ENCODE results near the gene TNXB. TPM values are rescaled to one million over a fixed set of nuclear protein-coding genes. Genes with fewer than 3 reads are reported as not detected.
"Not testable (repeated sequence)": the region's sequence is repeated elsewhere in the genome, so short reads cannot be mapped to it uniquely, and the experiment has no call there.

The TNXB gene
- total RNA-seq, 4 donors from 2014 or later: 10.5 to 102 (median 31.0) TPM

DNA sequence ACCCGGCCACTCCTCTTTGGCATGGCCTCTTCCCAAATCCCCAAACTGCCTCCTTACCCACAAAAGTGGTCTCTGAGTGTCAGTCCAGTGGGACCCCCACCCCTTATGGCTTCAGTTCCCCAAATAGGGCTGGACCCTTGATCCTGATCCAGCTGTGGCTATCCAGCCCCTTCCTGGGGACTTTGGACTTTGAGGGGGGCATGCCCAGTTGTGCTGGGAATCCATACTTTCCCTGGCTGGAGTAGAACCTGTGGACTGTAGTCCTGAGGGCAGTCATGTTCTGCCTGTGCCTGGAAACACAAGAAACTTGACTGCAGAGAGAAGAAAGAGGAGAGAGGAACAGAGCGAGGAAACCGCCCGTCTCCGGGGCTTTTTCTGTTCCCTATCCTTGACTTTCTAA, 72.0 kb downstream of the TNXB start:
- H3K27ac ChIP-seq; H3K4me1 ChIP-seq; H3K4me3 ChIP-seq; H3K36me3 ChIP-seq; H3K27me3 ChIP-seq; DNase-seq; intact Hi-C loops (cut with DNase I); H3K9me3 ChIP-seq: not testable (repeated sequence)
- WGBS, 2 donors: 45 to 60% methylated on average over 4 of the region's 5 CpGs

DNA sequence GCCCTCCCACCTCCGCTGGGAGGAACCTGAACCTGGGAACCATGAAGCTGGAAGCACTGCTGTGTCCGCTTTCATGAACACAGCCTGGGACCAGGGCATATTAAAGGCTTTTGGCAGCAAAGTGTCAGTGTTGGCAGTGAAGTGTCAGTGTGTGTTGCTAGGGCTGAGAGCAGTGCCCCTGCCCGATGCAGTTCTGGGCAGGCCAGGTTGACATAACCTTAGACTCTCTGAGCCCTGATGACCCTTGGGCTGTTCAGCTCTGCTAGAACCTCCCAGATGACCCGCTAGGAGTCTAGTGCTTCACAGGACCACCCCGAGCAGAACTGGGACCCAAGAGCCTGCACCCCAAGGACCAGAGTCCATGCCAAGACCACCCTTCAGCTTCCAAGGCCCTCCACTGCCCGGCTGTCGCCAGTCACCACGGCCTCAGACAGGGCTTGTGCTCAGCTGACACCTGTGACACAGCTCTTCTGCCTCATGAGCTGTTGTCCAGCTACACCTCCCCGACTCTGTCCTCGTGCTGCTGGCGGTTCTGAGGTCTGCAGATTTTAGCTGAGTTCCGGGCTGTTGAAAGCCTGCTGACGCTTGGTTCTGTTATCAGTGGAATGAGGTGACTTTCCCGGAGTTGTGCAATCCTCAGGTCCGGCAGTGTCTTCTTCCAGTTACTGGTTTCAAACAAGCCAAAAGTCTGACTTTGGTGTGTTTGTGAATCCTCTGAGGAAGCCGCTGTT, 73.7 kb downstream of the TNXB start:
- H3K4me1 ChIP-seq; DNase-seq; intact Hi-C loops (cut with DNase I); H3K27ac ChIP-seq; H3K36me3 ChIP-seq; H3K27me3 ChIP-seq; H3K4me3 ChIP-seq; H3K9me3 ChIP-seq: not testable (repeated sequence)
- no CpG with 5 or more reads among the region's 16 CpGs for WGBS, 2 donors

DNA sequence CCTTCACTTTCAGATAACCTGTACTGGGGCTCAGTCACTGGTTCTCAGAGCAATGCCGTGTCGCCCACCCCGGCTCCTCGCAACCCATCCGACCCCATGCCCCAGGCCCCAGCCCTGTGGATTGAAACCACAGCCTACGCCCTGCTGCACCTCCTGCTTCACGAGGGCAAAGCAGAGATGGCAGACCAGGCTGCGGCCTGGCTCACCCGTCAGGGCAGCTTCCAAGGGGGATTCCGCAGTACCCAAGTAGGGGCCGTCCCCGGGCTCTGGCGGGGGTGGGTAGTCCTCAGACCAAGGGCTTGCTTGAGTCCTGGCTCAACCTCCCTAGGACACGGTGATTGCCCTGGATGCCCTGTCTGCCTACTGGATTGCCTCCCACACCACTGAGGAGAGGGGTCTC, 79.6 kb downstream of the TNXB start:
- H3K36me3 ChIP-seq; H3K27ac ChIP-seq; intact Hi-C loops (cut with DNase I); H3K4me3 ChIP-seq; H3K4me1 ChIP-seq; H3K9me3 ChIP-seq; H3K27me3 ChIP-seq; DNase-seq: not testable (repeated sequence)
- WGBS, 2 donors: no CpG with 5 or more reads among the region's 14 CpGs

DNA sequence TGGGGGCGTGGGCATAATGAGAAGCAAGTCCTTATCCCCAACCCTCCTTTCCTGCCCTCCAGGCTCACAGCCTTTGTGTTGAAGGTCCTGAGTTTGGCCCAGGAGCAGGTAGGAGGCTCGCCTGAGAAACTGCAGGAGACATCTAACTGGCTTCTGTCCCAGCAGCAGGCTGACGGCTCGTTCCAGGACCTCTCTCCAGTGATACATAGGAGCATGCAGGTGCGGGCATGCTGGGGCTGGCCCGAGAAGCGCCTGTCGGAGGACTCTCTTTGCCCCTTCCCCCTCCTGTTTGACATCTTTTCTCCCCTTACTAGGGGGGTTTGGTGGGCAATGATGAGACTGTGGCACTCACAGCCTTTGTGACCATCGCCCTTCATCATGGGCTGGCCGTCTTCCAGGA, 80.5 kb downstream of the TNXB start:
- H3K4me3 ChIP-seq; DNase-seq; intact Hi-C loops (cut with DNase I); H3K36me3 ChIP-seq; H3K27me3 ChIP-seq; H3K4me1 ChIP-seq; H3K27ac ChIP-seq; H3K9me3 ChIP-seq: not testable (repeated sequence)
- WGBS, 2 donors: 36% methylated on average over 5 of the region's 10 CpGs; no CpG with 5 or more reads in 1 of the 2 donors

DNA sequence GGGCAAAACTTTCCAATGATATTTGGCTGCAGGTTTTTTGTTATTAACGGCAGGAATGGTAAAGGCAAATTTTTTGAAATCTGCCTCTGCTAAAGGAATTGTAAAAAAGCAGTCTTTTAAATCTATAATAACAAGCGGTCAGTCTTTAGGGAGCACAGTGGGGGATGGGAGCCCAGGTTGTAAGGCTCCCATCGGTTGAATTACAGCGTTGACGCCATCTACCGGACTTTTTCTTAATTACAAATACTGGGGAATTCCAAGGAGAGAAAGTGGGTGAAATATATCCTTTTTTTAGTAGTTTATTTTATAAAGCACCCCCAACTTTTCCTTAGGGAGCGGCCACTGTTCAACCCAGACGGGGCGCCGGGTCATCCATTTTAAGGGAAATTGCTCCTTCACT, 87.0 kb downstream of the TNXB start:
- no CpG with 5 or more reads among the region's 10 CpGs for WGBS, 2 donors
- H3K36me3 ChIP-seq; DNase-seq; H3K4me3 ChIP-seq; intact Hi-C loops (cut with DNase I); H3K27ac ChIP-seq; H3K4me1 ChIP-seq; H3K27me3 ChIP-seq; H3K9me3 ChIP-seq: not testable (repeated sequence)

DNA sequence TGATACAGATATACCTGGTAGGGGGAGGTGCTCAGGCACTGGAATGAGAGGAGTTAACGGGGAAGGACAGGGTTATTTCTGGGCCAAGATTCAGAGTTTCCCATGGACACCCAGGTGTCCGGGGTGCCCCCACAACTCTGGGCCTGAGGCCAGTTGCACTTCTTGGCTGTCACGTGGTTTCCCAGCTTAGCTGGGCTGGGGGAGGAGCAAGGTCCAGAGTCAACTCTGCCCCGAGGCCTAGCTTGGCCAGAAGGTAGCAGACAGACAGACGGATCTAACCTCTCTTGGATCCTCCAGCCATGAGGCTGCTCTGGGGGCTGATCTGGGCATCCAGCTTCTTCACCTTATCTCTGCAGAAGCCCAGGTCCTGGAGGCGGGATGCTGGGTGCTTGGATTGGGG, 94.6 kb downstream of the TNXB start, which contains the start of gene C4B:
Gene C4B, plus strand, starts transcription at position 249 of the 400 bp plus-strand sequence. Its CDS starts 51 bp downstream, at position 300.
- H3K4me3 ChIP-seq; H3K27me3 ChIP-seq; H3K36me3 ChIP-seq; H3K27ac ChIP-seq; intact Hi-C loops (cut with DNase I); H3K9me3 ChIP-seq; H3K4me1 ChIP-seq; DNase-seq: not testable (repeated sequence)
- WGBS, 2 donors: no CpG with 5 or more reads among the region's 6 CpGs

DNA sequence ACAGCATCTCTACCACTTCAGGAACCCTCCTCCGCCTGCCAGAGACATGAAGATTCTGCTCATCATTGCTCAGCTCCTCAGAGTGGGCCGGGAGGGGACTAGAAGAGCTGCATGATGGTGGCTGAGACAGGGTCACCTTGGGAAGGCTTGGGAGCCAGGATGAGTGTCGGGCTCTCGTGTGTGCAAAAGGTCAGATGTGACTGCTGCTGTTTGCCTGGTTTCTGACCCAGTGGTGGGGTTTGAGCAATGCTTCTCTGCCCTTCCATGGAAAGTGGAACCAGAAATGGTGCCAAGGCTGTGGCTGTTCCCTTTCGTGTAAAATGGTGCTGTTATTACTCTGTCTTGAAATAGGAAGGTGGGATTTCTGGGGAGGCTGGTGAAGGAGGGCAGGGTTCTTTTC, 95.4 kb downstream of the TNXB start:
- H3K36me3 ChIP-seq; H3K27me3 ChIP-seq; H3K4me1 ChIP-seq; intact Hi-C loops (cut with DNase I); DNase-seq; H3K27ac ChIP-seq; H3K4me3 ChIP-seq; H3K9me3 ChIP-seq: not testable (repeated sequence)
- WGBS, 2 donors: no CpG with 5 or more reads among the region's 5 CpGs

DNA sequence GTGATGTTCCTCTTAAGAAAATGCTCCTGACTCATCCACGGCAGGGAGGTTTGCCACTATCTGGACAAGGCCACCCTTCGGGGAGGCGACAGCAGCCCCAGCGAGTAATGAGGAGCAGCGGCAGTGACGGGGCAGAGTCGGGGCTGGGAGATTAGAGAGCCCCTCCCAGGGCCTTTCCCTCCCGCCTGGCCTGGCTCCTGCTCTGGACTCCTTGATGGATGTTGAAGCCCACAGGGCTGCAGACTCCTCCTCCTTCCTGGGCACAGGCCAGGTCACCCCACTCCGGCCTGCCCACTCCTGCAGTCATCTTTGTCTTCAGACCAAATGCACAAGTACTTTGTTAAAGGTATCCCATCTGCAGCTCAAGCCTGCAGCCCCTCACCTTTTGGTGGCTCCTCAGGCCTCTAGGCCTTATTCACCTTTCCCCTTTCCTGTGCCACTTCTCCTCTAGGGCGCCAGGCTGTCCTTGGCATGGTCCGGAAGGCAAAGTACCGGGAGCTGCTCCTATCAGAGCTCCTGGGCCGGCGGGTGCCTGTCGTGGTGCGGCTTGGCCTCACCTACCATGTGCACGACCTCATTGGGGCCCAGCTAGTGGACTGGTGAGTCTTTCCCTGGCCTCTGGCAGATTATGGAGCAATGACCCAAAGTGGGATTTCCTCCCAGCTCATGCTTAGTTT, 96.1 kb downstream of the TNXB start:
- H3K36me3 ChIP-seq; H3K27me3 ChIP-seq; H3K4me1 ChIP-seq; H3K27ac ChIP-seq; H3K9me3 ChIP-seq; intact Hi-C loops (cut with DNase I); H3K4me3 ChIP-seq; DNase-seq: not testable (repeated sequence)
- 78% methylated on average over 1 of the region's 17 CpGs; no CpG with 5 or more reads in 1 of the 2 donors for WGBS, 2 donors

DNA sequence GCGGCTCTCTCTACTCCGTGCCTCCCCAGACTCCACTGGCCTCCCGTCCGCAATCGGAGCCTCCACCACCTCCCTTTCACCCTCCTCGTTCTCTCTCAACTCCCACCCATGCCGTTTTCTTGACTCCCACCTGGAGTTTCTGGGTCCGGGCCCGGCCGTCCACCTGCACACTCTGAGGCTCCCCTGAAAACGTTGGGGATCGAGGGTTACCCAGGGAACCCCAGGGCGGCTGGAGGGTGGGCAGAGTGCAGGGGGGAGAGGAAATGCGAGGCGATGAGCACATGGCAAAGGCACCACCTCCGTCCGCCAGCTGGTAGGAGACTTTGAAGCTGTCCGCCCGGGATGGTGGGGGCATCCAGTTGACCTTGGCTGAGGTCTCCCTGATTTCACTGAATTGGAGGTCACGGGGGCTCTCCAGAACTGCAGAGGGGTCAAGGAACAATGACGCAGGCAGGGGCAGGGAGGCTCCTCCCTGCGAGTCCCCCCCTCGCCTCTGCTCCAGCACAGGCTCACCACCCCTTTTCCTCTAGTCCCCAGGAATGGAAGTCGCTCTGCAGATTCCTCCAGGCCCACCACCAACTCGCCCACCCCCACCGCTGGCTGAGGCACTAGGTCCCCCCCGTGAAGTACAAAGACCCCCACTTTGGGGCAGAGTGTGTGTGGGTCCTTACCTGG, 98.1 kb downstream of the TNXB start:
- H3K36me3 ChIP-seq; H3K4me1 ChIP-seq; H3K27ac ChIP-seq; H3K27me3 ChIP-seq; intact Hi-C loops (cut with DNase I); H3K9me3 ChIP-seq; H3K4me3 ChIP-seq; DNase-seq: not testable (repeated sequence)
- WGBS, 2 donors: no CpG with 5 or more reads among the region's 27 CpGs

DNA sequence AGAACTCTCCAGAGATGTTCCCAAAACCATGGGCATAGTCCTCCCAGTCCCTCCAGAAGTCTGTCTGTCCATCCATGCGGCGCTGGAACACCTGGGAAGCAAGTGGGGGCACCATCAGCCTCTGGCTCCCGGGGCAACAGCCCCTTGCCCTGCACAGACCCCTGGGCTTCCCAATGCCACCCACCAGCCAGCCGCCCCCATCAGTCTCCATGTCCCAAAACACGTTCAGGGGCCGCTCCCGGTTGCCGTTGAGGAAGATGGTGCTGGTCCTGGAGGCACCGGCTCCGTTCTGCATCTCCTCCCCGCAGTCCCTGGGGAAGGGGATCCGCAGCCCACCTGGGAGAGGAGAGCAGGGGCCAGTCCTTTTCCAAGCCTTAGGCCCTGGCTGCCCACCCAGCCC, 99.6 kb downstream of the TNXB start:
- DNase-seq; H3K9me3 ChIP-seq; H3K27me3 ChIP-seq; H3K27ac ChIP-seq; H3K4me1 ChIP-seq; H3K36me3 ChIP-seq; H3K4me3 ChIP-seq; intact Hi-C loops (cut with DNase I): not testable (repeated sequence)
- no CpG with 5 or more reads among the region's 12 CpGs for WGBS, 2 donors

DNA sequence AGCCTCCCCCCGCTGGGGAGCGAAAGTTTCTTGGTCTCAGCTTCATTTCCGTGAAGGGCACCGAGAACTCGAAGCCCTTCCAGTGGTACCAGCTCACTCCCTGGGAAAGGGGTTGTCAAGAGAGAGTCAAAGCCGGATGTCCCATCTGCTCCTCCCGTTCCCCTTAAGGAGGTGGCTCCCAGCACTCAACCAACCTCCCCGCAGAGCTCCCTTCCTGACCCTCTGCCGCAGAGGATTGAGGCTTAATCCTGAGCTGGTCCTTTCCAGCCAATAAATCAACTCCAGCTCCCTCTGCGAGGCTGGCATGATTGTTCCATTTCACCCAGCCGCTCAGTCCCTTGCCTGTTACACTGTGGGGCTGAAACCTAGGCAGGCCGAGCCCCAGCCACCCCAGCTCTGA, 100.5 kb downstream of the TNXB start:
- intact Hi-C loops (cut with DNase I); H3K9me3 ChIP-seq; H3K27me3 ChIP-seq; H3K4me1 ChIP-seq; H3K4me3 ChIP-seq; H3K36me3 ChIP-seq; H3K27ac ChIP-seq; DNase-seq: not testable (repeated sequence)
- no CpG with 5 or more reads among the region's 12 CpGs for WGBS, 2 donors

DNA sequence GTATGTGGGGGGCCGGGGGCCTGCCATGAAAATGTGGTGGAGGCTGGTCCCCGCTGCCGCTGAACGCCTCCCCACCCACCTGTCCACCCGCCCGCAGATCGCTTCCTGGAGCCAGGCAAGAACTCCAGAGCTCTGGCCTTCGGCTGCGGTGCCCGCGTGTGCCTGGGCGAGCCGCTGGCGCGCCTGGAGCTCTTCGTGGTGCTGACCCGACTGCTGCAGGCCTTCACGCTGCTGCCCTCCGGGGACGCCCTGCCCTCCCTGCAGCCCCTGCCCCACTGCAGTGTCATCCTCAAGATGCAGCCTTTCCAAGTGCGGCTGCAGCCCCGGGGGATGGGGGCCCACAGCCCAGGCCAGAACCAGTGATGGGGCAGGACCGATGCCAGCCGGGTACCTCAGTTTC, 101.1 kb downstream of the TNXB start:
- intact Hi-C loops (cut with DNase I); H3K27ac ChIP-seq; H3K9me3 ChIP-seq; DNase-seq; H3K36me3 ChIP-seq; H3K4me3 ChIP-seq; H3K27me3 ChIP-seq; H3K4me1 ChIP-seq: not testable (repeated sequence)
- no CpG with 5 or more reads among the region's 24 CpGs for WGBS, 2 donors

DNA sequence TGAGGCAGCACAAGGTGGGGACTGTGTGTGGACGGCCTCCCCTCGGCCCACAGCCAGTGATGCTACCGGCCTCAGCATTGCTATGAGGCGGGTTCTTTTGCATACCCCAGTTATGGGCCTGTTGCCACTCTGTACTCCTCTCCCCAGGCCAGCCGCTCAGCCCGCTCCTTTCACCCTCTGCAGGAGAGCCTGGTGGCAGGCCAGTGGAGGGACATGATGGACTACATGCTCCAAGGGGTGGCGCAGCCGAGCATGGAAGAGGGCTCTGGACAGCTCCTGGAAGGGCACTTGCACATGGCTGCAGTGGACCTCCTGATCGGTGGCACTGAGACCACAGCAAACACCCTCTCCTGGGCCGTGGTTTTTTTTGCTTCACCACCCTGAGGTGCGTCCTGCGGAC, 102.1 kb downstream of the TNXB start:
- H3K4me1 ChIP-seq; H3K36me3 ChIP-seq; H3K9me3 ChIP-seq; H3K27ac ChIP-seq; DNase-seq; H3K27me3 ChIP-seq; H3K4me3 ChIP-seq; intact Hi-C loops (cut with DNase I): not testable (repeated sequence)
- 81% methylated on average over 5 of the region's 12 CpGs; no CpG with 5 or more reads in 1 of the 2 donors for WGBS, 2 donors
